DND-41 (cell line): ENCODE measurements around the gene SOX4.

Source experiments
- ATAC-seq: fragments of 200-7000 bp; cut with Tn5 transposase; 3 replicates; pipeline ENCODE4 v1.9.1; 2021; ENCODE audit warnings: low read depth; ENCODE audit not compliant: insufficient read depth
- DNase-seq: peaks from one replicate; pipeline ENCODE4 v3.0.0-alpha.2; 2020
- H2AFZ ChIP-seq: 2 replicates; pipeline ENCODE4 v1.6.0; 2012; ENCODE audit warnings: low read depth, low read length
- H3K27ac ChIP-seq: 2 replicates; pipeline ENCODE4 v1.5.1; 2012; ENCODE audit warnings: low read length, inconsistent platforms
- H3K27me3 ChIP-seq: fragments of 200-600 bp; sonication (generic); 2 replicates; pipeline ENCODE4 v1.6.0; 2012; ENCODE audit warnings: low read length, mild to moderate bottlenecking, inconsistent platforms; ENCODE audit not compliant: insufficient read depth, poor library complexity
- H3K36me3 ChIP-seq: 2 replicates; pipeline ENCODE4 v1.5.1; 2012; ENCODE audit warnings: low read length, inconsistent platforms; ENCODE audit not compliant: insufficient read depth
- H3K4me1 ChIP-seq: 2 replicates; pipeline ENCODE4 v1.5.1; 2012; ENCODE audit warnings: mild to moderate bottlenecking, low read length; ENCODE audit not compliant: insufficient read depth
- H3K4me2 ChIP-seq: 2 replicates; pipeline ENCODE4 v1.6.0; 2012; ENCODE audit warnings: mild to moderate bottlenecking, moderate library complexity, low read length, inconsistent platforms; ENCODE audit not compliant: insufficient read depth
- H3K4me3 ChIP-seq, 2 experiments: fragments of 200-600 bp in 1 of 2; shearing (Covaris generic) in 1 of 2; 2 replicates each; pipeline ENCODE4 v1.5.1; 2012 to 2016; ENCODE audit warnings: inconsistent platforms in 2 of 2, low read length in 2 of 2, mild to moderate bottlenecking in 2 of 2, low read depth in 1 of 2, moderate library complexity in 1 of 2
- H3K79me2 ChIP-seq: 2 replicates; pipeline ENCODE4 v1.6.0; 2012; ENCODE audit warnings: low read length, inconsistent platforms; ENCODE audit not compliant: insufficient read depth
- H3K9ac ChIP-seq: 2 replicates; pipeline ENCODE4 v1.6.0; 2012; ENCODE audit warnings: low read depth, mild to moderate bottlenecking, inconsistent platforms, low read length, moderate library complexity
- H3K9me3 ChIP-seq: 2 replicates; pipeline ENCODE4 v1.5.1; 2012; ENCODE audit warnings: low read length, moderate library complexity, mild to moderate bottlenecking, inconsistent platforms; ENCODE audit not compliant: insufficient read depth, severe bottlenecking
- H4K20me1 ChIP-seq: 2 replicates; pipeline ENCODE4 v1.6.0; 2012; ENCODE audit warnings: low read length; ENCODE audit not compliant: insufficient read depth
- EZH2 ChIP-seq: IDR thresholded peaks from 3 replicates; pipeline ENCODE4 v1.6.1; 2012; ENCODE audit warnings: borderline replicate concordance, low read depth, mild to moderate bottlenecking, moderate library complexity, low read length, inconsistent platforms; ENCODE audit not compliant: severe bottlenecking
- TF ChIP-seq, protein P1 (sequence below): IDR thresholded peaks from 2 replicates; pipeline ENCODE4 v1.5.1; 2012; ENCODE audit warnings: borderline replicate concordance, low read length, moderate library complexity, mild to moderate bottlenecking; ENCODE audit not compliant: poor library complexity, severe bottlenecking; ENCODE audit errors: extremely low read depth

SOX4 gene

DNA sequence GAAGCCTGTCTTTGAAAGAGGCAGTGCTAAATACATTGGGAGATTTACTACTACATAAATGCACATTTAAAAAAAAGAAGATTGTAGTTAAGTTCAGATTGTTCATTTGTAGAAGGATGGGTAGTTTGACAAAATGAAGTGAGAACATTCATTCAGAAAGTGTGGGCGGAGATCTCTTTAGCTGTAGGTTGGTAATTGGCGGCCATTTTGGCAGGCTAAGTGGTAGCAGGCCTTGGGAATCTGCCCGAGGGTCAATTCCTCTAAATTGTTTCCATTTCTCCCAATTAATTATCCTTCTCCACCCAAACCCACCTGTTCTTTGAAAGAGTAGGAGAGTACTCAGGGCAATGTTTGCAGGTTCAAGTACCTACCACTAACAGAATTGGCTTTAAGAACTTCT lies 17.9 kb downstream of the SOX4 start:
- TF ChIP-seq, protein P1, sequence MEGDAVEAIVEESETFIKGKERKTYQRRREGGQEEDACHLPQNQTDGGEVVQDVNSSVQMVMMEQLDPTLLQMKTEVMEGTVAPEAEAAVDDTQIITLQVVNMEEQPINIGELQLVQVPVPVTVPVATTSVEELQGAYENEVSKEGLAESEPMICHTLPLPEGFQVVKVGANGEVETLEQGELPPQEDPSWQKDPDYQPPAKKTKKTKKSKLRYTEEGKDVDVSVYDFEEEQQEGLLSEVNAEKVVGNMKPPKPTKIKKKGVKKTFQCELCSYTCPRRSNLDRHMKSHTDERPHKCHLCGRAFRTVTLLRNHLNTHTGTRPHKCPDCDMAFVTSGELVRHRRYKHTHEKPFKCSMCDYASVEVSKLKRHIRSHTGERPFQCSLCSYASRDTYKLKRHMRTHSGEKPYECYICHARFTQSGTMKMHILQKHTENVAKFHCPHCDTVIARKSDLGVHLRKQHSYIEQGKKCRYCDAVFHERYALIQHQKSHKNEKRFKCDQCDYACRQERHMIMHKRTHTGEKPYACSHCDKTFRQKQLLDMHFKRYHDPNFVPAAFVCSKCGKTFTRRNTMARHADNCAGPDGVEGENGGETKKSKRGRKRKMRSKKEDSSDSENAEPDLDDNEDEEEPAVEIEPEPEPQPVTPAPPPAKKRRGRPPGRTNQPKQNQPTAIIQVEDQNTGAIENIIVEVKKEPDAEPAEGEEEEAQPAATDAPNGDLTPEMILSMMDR = no peak
- no peak for TF ChIP-seq EZH2
- Histone ChIP-seq H2AFZ (no peak overlapping the region), H3K9ac (no peak overlapping the region), H3K27me3 (no peaks in the 10 kb centered on the region), H3K79me2 (no peaks in the 10 kb centered on the region; the same call in 1 of the 2 replicates), H4K20me1 (no peaks in the 10 kb centered on the region), H3K36me3 (no peaks in the 10 kb centered on the region), H3K4me1 (peaks cover 22% of the 10 kb centered on the region), H3K9me3 (no peaks in the 10 kb centered on the region), H3K4me2 (no peak overlapping the region), H3K4me3 (no peak overlapping the region), H3K27ac (no peak overlapping the region)
- DNase-seq = no peak
- no peak for ATAC-seq

DNA sequence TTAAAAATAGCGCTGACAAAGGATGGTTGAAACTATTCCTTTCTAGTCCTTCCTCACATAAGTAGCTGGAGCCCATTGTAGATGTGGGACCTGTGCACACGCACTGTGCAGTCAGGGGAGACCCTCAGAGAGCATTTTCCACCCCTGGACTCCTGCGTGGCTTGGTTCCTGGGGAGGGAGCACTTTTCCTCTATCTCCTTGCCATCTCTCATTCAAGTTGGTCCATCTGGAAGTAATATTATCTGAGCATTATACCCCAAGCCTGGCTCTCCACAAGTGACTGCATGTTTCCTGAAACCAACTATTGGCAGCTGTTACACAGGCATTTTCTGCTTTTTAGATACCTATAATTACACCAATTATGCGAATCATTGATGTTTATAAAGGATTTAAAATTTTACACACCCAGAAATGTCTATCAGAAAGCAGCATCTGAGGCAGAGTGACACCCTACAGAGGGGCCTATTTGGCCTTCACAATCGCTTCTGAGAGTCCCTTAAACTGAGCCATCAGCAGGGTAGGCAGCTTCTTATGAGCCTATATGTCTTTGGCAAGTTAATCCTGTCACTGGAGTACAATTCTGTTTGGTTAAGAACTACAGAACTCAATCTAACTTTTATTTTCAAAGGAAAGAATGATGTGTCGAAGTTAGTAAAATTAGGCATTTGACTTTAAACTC lies 18.7 kb downstream of the SOX4 start:
- TF ChIP-seq EZH2 = no peak
- TF ChIP-seq, protein P1 = no peak
- ATAC-seq = no peak
- H3K4me2 ChIP-seq = no peak overlapping the region

DNA sequence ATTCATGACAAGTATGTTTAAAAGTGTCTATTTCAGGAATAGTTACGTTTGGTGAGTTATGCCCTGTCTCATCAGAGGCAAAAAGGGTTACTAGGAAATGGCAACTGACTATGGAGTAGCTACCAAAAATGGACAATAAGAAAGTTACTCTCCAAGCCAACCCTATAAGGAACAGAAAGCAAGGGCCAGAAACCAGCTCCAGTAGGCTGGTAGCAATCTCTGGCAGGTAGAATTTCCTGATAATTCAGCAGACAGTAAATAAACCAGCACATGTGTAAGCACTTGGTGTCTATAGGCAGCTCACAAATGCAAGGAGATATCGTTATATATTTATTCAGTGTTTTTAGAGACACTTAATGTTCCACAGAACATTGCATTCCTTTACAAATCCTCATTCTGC lies 20.3 kb downstream of the SOX4 start:
- Histone ChIP-seq H3K27me3 (no peaks in the 10 kb centered on the region), H3K4me1 (peaks cover 22% of the 10 kb centered on the region), H3K9me3 (no peaks in the 10 kb centered on the region), H4K20me1 (no peaks in the 10 kb centered on the region), H3K79me2 (no peaks in the 10 kb centered on the region), H3K36me3 (no peaks in the 10 kb centered on the region), H3K4me3 (no peak overlapping the region), H3K9ac (no peak overlapping the region), H2AFZ (no peak overlapping the region), H3K4me2 (no peak overlapping the region), H3K27ac (no peak overlapping the region)
- TF ChIP-seq EZH2 = no peak
- TF ChIP-seq, protein P1 = no peak
- no peak for ATAC-seq
- no peak for DNase-seq

More for the DNA sequence above, 18.7 kb downstream of the SOX4 start:
- Histone ChIP-seq H3K27ac (no peak overlapping the region), H3K9me3 (no peaks in the 10 kb centered on the region), H3K4me1 (peaks cover 22% of the 10 kb centered on the region), H3K9ac (no peak overlapping the region), H4K20me1 (no peaks in the 10 kb centered on the region), H3K79me2 (no peaks in the 10 kb centered on the region), H3K36me3 (no peaks in the 10 kb centered on the region), H3K27me3 (no peaks in the 10 kb centered on the region), H3K4me3 (no peak overlapping the region), H2AFZ (no peak overlapping the region)
- no peak for DNase-seq
